IPS-18c (cell line): ENCODE results near the gene CNOT10.

Source experiments
- H3K4me3 ChIP-seq: 2 replicates; pipeline ENCODE4 v1.7.0; 2013; ENCODE audit warnings: low read depth, mild to moderate bottlenecking, low read length, moderate library complexity; ENCODE audit not compliant: insufficient read depth
- H3K9me3 ChIP-seq: one replicate; pipeline ENCODE4 v1.6.1; 2013; ENCODE audit warnings: mild to moderate bottlenecking, low read length, moderate library complexity; ENCODE audit not compliant: control insufficient read depth, insufficient read depth

Gene CNOT10

DNA sequence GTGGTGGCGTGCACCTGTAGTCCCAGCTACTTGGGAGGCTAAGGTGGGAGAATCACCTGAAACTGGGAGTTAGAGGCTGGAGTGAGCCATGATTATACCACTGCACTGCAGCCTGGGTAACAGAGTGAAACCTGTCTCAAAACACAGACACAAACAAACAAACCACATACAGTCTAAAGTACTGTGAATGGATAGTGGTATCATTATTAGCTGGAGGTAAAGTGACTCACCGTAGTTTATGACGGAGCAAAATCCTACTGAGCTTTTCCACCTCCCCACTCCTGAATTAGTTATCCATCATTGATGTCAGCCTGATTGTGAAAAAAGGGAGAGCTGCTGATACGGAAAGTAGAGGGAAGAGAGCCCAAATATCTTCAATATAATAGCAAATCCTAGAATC lies 3.2 kb upstream of the CNOT10 start:
- Histone ChIP-seq H3K9me3 (no peaks in the 10 kb centered on the region), H3K4me3 (no peak overlapping the region)

DNA sequence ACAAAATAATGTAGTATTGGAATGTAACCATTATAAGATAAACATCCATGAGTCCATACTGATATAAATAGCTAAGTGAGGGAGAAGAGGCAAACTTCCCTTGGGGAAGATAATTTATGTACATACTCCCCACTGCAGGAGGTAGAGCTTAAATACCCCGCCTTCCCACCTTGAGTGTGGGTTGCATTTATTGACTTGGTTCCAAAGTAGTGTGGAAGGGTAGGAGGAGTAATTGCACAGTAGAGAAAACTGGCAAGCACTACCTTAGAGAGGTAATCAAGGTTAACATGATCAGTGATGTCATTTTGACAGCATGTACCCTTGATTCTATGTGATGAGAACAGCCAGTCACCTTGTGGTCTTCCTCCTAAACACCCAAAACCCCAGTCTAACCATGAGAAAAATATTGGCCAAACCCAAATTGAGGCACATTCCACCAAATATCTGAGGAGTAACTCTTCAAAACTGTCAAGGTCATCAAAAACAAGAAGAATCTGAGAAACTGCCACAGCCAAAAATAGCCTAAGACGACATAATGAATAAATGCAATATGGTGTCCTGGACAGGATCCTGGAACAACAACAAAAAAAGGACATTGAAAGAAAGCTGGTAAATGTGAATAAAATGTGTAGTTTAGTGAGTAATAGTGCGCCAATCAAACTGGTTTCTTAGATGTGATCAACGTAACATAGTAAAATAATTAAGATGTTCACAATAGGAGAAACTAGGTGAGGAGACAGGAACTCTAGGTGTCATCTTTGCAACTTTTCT lies 774 bp upstream of the CNOT10 start:
- H3K9me3 ChIP-seq, result no peaks in the 10 kb centered on the region
- peak overlapping the region; percentile 89; the same call in 1 of the 2 replicates for H3K4me3 ChIP-seq

DNA sequence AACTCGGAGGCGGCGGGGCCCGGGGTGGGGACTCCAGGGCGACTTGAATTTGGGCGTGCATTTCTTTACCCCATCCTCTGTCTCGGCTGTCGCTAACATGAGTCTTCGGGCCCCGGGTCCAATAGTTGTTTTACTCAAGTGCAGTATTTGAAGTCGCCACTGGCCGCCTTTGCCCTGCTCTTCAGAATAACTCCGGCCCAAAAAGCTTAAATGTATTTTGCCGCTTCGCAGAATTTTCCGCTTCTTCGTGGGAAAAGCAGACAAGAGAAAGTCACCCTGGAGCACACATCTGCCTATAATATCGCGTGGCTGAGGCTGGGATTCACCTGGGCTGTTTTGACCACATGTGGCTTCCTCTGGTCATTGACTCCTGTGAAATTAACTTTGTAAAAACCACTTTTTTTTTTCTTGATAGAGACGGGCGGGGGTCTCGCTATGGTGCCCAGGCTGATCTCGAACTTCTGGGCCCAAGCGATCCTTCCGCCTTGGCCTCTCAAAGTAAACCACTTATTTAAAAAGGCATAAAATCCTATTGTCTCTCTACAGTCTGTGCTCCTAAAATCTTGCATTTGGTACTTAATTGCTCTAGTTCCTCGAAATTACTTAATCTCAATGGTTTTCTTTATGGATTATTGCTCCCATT lies 676 bp downstream of the CNOT10 start:
- Histone ChIP-seq H3K9me3 (no peaks in the 10 kb centered on the region), H3K4me3 (peak overlapping the region; percentile 89)

DNA sequence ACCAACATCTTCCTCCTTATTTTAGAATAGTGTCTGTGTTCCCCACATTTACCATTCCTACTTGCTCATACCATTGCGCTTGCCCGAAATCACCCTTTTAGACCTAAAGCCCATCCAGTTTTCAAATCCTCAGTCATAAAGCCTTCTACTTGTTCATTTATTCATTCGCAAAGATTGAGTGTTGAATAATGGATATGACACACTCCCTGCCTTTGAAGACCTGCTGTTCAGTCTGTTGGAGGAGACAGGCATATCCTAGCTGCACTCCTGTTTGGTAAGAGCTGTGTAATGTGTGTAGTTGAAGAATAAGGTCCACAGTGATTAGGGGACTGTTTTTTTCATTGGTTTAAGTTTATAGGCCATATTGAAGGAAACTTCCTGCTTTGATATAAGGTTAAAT lies 1.7 kb downstream of the CNOT10 start:
- H3K4me3 ChIP-seq, result peak overlapping the region; percentile 30; the same call in 1 of the 2 replicates

DNA sequence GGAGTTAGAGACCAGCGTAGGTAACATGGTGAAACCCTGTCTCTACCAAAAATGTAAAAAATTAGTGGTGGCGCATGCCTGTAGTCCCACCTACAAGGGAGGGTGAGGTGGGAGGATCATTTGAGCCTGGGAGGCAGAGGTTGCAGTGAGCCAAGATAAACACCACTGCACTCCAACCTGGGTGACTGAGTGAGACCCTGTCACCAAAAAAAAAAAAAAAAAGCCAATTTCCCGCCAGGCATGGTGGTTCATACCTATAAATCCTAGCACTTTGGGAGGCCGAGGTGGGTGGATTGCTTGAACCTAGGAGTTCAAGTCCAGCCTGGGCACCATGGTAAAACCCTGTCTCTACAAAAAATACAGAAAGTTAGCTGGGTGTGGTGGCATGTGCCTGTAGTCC lies 6.9 kb downstream of the CNOT10 start:
- no peaks in the 10 kb centered on the region for H3K9me3 ChIP-seq
- no peak overlapping the region for H3K4me3 ChIP-seq

More for the DNA sequence above, 1.7 kb downstream of the CNOT10 start:
- H3K9me3 ChIP-seq, result no peaks in the 10 kb centered on the region

DNA sequence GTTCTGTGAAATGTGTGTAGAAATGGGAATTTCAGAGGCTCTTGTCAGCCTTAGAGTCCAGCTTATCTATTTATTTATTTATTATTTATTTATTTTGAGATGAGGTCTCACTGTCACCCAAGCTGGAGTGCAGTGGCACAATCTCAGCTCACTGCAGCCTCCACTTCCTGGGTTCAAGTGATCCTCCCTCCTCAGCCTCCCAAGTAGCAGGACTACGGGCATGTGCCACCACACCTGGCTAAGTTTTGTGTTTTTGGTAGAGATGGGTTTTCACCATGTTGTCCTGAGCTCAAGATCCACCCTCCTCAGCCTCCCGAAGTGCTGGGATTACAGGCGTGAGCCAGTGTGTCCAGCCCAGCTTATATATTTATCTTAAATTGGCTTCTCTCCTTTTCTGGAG lies 11.5 kb downstream of the CNOT10 start:
- no peaks in the 10 kb centered on the region for H3K9me3 ChIP-seq
- H3K4me3 ChIP-seq, result no peak overlapping the region

DNA sequence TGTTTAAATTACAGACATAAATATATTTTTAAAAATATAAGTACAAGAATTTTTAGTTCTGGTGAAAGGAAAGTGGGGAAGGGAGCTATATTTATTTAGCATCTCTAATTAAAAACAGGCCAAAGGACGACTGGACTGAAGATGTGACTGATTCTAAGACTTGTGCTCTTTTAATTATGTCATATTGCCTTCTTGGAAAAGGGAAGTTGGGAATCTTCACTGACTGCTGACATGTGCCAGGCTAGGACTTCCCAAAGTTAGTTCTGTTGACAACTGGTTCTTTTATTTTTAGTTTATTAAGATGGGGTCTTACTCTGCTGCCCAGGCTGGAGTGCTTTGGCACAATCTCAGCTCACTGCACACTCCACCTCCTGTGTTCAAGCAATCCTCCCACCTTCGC lies 13.5 kb downstream of the CNOT10 start:
- H3K4me3 ChIP-seq, result no peak overlapping the region
- no peaks in the 10 kb centered on the region for H3K9me3 ChIP-seq

DNA sequence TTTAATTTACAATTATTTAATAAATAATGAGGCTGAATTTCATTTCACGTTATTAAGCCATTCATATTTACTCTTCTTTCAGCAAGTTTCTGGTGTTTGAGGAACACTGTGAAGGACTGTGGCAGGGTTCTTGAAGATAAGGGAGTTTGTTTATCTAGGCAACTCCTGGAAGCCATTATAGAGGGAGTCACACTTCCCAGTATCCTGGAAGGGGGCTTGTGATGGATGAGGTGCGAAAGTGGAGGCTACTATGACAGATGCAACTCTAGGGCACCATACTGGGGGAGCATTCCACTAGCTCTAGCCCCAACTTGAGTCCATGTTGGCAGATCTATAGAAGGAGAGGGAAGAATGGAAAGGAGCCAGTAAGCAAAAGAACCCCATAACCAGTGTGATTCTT lies 14.4 kb downstream of the CNOT10 start:
- Histone ChIP-seq H3K4me3 (no peak overlapping the region), H3K9me3 (no peaks in the 10 kb centered on the region)

DNA sequence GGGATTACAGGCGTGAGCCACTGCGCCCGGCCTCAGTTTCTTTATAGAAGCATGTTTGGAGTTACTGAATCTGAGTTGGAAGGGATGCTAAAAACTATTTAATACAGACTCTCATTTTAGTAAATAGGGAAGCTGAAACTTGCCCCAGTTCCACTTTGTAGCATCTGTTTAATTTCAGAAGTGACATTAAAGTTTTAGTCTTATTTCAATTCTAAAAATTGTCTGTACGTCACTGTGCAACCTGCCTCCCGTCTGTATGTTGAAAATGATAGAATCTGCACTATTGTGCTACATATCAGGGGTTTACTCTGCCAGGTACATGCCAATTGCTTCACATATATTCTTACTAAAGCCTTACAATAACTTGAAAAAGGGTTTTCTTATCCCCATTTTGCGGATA lies 15.3 kb downstream of the CNOT10 start:
- Histone ChIP-seq H3K9me3 (no peaks in the 10 kb centered on the region), H3K4me3 (no peak overlapping the region)

DNA sequence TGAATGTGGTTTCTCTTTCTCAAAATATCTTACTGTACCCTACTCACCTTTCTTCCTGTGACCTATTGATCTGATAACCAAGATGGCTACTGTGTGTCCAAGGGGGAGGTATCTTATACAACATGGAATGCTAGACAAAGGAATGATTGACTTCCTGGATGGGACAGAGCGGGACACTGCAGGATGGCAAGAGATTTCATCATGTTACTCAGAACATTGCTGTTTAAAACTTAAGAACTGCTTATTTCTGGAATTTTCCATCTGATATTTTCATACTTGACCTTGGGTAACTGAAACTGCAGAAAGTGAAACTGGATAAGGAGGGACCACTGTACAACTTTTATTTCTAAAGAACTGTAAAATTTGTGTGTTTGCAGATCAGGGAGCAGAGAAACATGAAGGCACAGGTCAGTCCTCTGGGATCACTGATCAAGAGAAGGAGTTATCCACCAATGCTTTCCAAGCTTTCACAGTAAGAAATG lies 18.5 kb downstream of the CNOT10 start:
- Histone ChIP-seq H3K4me3 (no peak overlapping the region), H3K9me3 (no peaks in the 10 kb centered on the region)

DNA sequence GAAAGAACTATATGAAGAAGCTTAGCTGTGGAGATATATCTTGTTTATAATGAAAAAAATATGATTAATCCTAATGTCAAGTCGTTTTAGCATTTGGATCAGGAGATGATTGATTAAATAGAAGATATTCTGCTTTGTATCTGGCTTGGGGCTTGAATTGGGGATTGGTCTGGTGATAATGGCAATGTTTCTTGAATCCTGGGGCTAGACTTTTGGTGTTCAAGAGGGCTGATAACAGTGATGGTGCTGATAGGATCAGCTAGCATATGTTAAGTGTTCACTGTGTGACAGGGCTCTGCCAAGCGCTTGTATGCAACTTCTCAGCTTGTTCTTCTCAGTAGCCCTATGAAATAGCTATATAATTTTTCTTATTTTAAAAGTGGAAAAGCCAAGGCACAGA lies 20.2 kb downstream of the CNOT10 start:
- H3K9me3 ChIP-seq, result no peaks in the 10 kb centered on the region
- no peak overlapping the region for H3K4me3 ChIP-seq

DNA sequence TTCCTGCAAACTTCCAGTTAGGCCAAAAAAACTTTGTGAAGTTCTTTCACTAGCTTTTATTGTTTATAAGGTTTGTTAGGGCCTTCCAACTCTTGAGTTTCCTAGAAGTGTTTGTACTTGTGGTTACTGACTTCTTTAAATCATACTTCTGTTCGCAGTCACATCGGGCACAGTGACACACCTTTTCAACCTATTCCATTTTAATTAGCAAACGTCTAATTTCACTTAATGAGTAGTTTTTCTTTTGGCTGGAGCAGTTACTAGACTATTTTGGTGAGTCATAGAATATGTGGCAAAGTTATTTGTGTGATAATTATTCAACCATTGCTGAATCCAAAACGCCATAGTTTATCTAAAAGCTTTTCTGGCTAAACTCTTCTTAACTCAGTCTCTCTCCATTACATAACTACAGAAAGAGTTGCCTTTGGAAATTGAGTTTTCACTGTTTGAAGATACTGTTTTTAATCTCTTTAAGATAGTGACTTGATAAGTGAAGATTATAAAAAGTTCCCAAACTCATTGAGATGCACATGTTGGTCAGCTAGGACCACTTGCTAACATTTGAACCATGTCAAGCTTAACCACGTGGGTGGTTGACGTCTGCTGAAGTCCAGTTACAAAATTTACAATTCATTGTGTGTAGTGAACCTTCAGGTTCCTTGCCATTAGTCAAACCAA lies 21.5 kb downstream of the CNOT10 start:
- H3K9me3 ChIP-seq, result no peaks in the 10 kb centered on the region
- no peak overlapping the region for H3K4me3 ChIP-seq

DNA sequence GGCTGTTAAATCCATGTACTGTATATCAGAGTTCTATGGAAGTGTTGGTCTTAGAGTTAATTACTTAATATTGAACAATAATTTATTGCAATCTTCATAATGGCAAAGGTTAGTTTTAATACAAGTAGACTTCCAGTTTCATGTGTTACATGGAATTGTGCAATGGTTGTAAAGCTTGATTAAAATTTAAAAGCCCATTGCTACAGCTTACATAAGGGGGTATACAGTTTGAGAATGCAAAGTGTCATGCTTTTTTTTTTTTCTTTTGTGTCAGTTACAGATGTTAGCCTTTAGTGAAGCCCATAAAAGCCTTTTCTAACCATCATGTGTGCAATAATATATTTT lies 22.0 kb downstream of the CNOT10 start:
- no peaks in the 10 kb centered on the region for H3K9me3 ChIP-seq
- H3K4me3 ChIP-seq, result no peak overlapping the region

DNA sequence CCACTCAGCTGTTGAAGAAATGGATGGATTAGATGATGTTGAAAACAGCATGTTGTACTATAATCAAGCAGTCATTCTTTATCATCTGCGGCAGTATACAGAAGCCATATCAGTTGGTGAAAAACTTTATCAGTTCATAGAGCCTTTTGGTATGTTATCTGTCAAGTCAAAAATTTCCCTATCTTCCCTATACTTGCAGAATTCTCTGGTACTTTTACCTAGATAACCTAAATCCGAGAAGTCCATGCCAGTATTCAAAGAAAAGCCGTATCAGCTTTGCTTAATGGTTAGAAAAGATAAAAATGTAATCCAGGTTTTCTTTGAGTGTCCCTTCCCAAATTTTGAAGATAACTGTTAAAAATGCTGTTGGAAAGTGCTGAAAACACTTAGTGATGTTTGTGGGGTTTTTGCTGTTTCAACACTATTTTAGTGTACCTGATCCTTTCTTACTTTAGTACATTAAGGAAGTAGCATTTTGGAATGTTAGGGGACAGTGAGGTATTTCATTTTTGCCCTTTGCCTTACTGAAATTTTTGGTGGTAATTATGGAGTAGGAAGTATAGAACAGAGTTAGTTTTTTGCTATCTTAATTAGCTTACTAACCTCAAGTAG lies 23.8 kb downstream of the CNOT10 start:
- H3K4me3 ChIP-seq, result no peak overlapping the region

DNA sequence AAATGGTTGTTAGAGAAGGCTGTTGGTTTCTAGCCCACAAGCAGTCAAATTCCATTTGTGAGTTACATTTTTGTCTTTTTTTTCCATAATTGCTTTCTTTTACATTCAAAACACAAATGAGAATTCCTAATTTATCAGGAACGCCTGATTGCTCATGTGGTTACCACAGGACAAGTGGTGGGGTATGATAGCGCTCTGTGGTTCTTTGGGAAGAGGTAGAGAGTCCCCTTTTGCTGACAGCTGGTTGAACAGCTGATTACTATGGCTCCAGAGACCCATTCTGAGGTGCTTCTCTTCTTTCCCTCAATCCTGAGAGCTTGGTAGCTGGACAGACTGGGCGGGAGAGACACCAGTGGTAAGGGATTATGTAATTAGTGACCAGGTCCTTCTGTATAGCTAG lies 24.4 kb downstream of the CNOT10 start:
- no peak overlapping the region for H3K4me3 ChIP-seq
- H3K9me3 ChIP-seq, result no peaks in the 10 kb centered on the region

More for the DNA sequence above, 23.8 kb downstream of the CNOT10 start:
- H3K9me3 ChIP-seq, result no peaks in the 10 kb centered on the region

DNA sequence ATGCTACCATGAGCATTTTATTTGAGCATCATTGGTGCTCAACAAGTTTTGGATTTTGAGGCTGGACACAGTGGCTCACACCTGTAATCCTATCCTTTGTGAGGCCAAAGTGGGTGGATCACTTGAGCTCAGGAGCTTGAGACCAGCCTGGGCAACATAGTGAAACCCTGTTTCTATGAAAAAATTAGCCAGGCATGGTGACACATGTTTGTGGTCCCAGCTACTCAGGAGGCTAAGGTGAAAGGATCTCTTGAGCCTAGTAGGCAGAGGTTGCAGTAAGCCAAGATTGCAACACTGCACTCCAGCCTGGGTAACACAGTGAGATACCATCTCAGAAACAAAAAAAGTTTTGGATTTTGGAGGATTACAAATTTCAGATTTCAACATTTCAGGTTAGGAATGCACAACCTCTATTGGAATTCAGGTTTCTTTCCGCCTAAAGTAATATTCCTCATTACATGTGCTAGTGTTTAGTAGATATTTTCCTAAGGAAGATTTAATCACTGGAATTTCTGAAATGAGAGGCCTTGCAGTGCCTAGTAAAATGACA lies 27.6 kb downstream of the CNOT10 start:
- no peaks in the 10 kb centered on the region for H3K9me3 ChIP-seq
- H3K4me3 ChIP-seq, result no peak overlapping the region

DNA sequence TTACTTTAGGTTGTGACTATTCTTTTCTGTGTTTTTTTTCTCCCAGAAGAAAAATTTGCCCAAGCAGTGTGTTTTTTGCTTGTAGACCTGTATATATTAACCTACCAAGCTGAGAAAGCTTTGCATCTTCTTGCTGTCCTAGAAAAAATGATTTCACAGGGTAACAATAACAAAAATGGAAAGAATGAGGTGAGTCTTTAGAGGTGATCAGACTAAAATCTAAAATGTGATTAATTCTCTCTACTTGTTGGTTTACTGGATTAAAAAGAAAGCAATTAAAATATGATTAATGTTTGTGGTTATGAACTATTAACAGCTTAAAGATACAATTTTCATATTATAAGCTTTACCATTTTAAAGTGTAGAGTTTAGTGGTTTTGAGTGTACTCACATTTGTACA lies 28.2 kb downstream of the CNOT10 start:
- Histone ChIP-seq H3K4me3 (no peak overlapping the region), H3K9me3 (no peaks in the 10 kb centered on the region)
